ENCODE measurements around the gene DEPDC5.

The DEPDC5 gene

DNA sequence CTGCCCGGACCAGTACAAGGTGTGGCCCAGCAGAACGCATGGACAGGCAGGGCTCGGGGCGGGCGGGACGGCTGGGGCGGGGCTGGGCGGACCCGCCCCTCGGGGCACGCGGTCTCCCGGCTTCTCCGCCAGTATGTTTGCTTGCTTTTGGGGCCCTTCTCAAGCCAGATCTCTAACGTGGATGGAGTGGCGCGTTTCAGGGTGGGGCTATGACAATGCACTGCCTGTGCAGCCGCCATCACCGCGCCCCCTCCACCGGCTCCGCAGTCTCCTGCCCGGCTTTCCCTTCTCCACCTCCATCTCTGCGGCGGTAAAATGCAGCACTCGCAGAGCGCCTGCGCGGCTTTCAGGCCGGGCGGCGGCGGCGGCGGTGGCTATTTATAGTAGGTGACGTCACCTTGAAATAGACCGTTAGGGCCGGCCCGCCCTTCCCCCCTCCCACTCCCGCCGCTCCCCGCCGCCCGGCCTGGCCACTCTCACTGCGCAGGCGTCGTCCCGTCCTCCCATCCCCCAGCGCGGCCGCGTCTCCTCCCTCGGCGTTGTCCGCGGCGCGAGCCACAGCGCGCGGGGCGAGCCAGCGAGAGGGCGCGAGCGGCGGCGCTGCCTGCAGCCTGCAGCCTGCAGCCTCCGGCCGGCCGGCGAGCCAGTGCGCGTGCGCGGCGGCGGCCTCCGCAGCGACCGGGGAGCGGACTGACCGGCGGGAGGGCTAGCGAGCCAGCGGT is 190.3 kb downstream of the DEPDC5 start, which contains the start of gene YWHAH:
TSS of gene YWHAH (plus strand) at position 558 of the 722 bp plus-strand sequence. CDS start 199 bp downstream, outside the sequence.
- peak within 1 kb of the TSS; percentile 95 for H3K27ac ChIP-seq (ENCODE audit: low read depth, low read length)
- peaks cover 6% of the 10 kb centered on the region for H3K4me1 ChIP-seq (ENCODE audit: control insufficient read depth, insufficient read depth, low read length)
- H3K4me3 ChIP-seq (ENCODE audit: low read length): peak within 1 kb of the TSS; percentile 85
- H3K27me3 ChIP-seq (ENCODE audit: control insufficient read depth, insufficient read depth, low read length): no peaks in the 10 kb centered on the region
- peak within 1 kb of the TSS; percentile 90 for H3K9ac ChIP-seq (ENCODE audit: low read length)
- H3K36me3 ChIP-seq (ENCODE audit: control insufficient read depth, insufficient read depth, low read length): peaks cover 4% of the 10 kb centered on the region

DNA sequence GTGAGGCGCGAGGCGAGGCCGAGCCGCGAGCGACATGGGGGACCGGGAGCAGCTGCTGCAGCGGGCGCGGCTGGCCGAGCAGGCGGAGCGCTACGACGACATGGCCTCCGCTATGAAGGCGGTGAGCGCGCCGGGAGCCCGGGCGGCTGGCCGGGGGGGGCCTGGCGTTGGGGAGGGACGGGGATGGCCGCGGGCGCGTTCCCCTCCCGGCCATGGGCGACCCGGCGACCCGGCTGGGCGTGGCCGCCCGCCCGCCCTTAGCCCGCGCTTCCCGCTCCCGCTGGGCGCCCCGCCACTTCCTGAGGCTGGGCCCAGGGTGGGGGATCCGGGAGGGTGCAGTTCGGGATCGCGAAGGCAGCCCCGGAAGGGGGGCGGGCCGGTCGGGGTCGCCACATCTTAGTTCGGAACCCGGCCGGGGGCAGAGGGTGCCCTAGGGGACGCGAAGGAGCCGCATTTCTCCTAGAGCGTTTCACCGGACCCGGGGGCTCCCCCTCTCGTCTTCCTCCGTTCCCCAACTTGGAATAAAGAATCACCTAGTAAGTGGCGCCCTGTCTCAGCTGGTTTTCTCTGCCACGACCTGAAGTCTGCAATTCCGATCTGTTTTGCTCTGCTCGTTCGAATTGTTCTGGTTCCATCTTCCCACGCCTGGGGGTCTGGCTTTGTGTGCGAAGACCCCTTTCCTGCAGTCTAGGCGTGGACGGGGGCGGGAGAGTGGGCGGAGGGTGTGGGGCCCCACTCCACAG is 191.1 kb downstream of the DEPDC5 start:
- H3K4me3 ChIP-seq (ENCODE audit: low read length): peak overlapping the region; percentile 85
- H3K27me3 ChIP-seq (ENCODE audit: control insufficient read depth, insufficient read depth, low read length): no peaks in the 10 kb centered on the region
- peaks cover 6% of the 10 kb centered on the region for H3K4me1 ChIP-seq (ENCODE audit: control insufficient read depth, insufficient read depth, low read length)
- H3K9ac ChIP-seq (ENCODE audit: low read length): peak overlapping the region; percentile 78
- H3K36me3 ChIP-seq (ENCODE audit: control insufficient read depth, insufficient read depth, low read length): peaks cover 4% of the 10 kb centered on the region
- peak overlapping the region; percentile 95 for H3K27ac ChIP-seq (ENCODE audit: low read depth, low read length)

- Histone ChIP-seq H3K27ac (ENCODE audit: low read depth, low read length) (peak overlapping the region; percentile 95), H3K36me3 (ENCODE audit: control insufficient read depth, insufficient read depth, low read length) (peaks cover 4% of the 10 kb centered on the region), H3K4me1 (ENCODE audit: control insufficient read depth, insufficient read depth, low read length) (peaks cover 10% of the 10 kb centered on the region), H3K27me3 (ENCODE audit: control insufficient read depth, insufficient read depth, low read length) (no peaks in the 10 kb centered on the region), H3K9ac (ENCODE audit: low read length) (peak overlapping the region; percentile 75), H3K4me3 (ENCODE audit: low read length) (peak overlapping the region; percentile 85)
These were observed 191.6 kb downstream of the DEPDC5 start for GRCh38 chr22:31945443-31945855.

- Histone ChIP-seq H3K36me3 (ENCODE audit: control insufficient read depth, insufficient read depth, low read length) (peaks cover 6% of the 10 kb centered on the region), H3K27me3 (ENCODE audit: control insufficient read depth, insufficient read depth, low read length) (no peaks in the 10 kb centered on the region), H3K4me1 (ENCODE audit: control insufficient read depth, insufficient read depth, low read length) (peaks cover 16% of the 10 kb centered on the region), H3K27ac (ENCODE audit: low read depth, low read length) (peak overlapping the region; percentile 95), H3K9ac (ENCODE audit: low read length) (no peak overlapping the region), H3K4me3 (ENCODE audit: low read length) (peak overlapping the region; percentile 85)
These were observed 192.3 kb downstream of the DEPDC5 start for GRCh38 chr22:31945971-31946680.

DNA sequence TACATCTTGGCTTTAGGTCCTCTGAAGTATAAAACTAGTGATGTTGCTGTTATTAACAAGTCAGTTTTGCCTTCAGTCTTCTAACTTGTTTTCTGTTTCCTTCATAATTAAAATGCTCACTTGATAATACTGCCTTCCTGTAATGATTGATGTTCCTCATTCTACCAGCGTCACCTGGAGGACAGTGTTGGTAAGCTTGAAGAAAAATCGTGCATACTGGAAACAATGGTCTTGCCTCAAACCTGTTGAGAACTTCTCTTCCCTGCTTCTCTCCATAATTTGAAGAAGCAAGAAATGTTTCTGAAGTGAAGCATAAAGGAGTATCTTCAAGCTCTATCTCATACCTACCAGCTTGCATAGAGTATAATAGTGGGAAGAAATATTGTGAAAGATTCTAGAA is 193.5 kb downstream of the DEPDC5 start:
- Histone ChIP-seq H3K4me1 (ENCODE audit: control insufficient read depth, insufficient read depth, low read length) (peaks cover 26% of the 10 kb centered on the region), H3K4me3 (ENCODE audit: low read length) (no peak overlapping the region), H3K36me3 (ENCODE audit: control insufficient read depth, insufficient read depth, low read length) (peaks cover 6% of the 10 kb centered on the region), H3K27me3 (ENCODE audit: control insufficient read depth, insufficient read depth, low read length) (no peaks in the 10 kb centered on the region), H3K9ac (ENCODE audit: low read length) (no peak overlapping the region), H3K27ac (ENCODE audit: low read depth, low read length) (no peak overlapping the region)

GRCh38 chr22:31948002-31948401 is 194.2 kb downstream of the DEPDC5 start:
- H3K4me1 ChIP-seq (ENCODE audit: control insufficient read depth, insufficient read depth, low read length): peaks cover 32% of the 10 kb centered on the region
- no peak overlapping the region for H3K4me3 ChIP-seq (ENCODE audit: low read length)
- peaks cover 6% of the 10 kb centered on the region for H3K36me3 ChIP-seq (ENCODE audit: control insufficient read depth, insufficient read depth, low read length)
- H3K9ac ChIP-seq (ENCODE audit: low read length): no peak overlapping the region
- no peak overlapping the region for H3K27ac ChIP-seq (ENCODE audit: low read depth, low read length)
- no peaks in the 10 kb centered on the region for H3K27me3 ChIP-seq (ENCODE audit: control insufficient read depth, insufficient read depth, low read length)

GRCh38 chr22:31950226-31950625 is 196.4 kb downstream of the DEPDC5 start:
- Histone ChIP-seq H3K36me3 (ENCODE audit: control insufficient read depth, insufficient read depth, low read length) (peaks cover 6% of the 10 kb centered on the region), H3K27me3 (ENCODE audit: control insufficient read depth, insufficient read depth, low read length) (no peaks in the 10 kb centered on the region), H3K9ac (ENCODE audit: low read length) (no peak overlapping the region), H3K27ac (ENCODE audit: low read depth, low read length) (peak overlapping the region; percentile 21), H3K4me3 (ENCODE audit: low read length) (no peak overlapping the region), H3K4me1 (ENCODE audit: control insufficient read depth, insufficient read depth, low read length) (peaks cover 39% of the 10 kb centered on the region)

DNA sequence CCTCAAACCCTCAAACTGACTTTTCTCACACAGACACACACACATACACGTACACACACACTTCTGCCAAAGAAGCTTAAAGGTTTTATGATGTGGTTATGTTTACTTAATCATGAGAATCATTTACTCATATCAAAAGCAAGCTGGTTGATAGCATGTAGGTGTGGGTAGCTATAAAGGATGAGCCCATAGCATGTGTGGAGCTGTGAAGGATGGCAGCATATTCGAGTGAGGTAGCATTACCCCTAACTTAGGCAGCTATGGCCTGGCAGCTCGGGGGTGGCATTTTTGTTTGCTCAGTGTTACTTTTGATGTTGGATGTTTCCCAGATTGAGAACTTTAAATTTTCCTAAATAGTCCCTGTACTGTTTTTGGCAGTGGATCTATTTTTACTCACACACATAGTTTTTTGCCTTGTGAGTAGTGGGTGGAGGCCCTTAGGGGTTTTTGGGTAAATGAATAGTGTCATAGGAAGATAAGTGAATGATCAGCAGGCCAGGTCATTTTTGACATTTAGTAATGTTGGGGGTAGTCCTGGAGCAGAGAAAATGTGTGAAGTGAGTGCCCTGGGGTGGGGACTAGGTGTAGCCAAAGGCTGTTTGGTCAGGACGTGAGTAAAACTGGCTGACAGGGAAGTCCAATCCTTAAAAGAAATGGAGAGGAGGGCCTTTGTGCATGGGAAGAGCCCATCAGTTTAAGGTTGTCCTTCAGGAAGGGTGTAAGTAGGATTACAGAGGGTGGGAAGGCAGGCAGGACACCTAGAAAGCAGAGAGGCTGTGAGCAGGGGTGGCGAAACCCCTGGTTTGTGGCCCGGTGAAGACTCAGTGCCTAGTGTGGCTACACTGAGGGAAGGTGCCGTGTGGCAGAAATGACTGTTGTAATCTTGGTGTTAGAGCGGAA is 197.6 kb downstream of the DEPDC5 start:
- Histone ChIP-seq H3K4me3 (ENCODE audit: low read length) (no peak overlapping the region), H3K4me1 (ENCODE audit: control insufficient read depth, insufficient read depth, low read length) (peaks cover 39% of the 10 kb centered on the region)

GRCh38 chr22:31952094-31952401 is 198.2 kb downstream of the DEPDC5 start:
- no peak overlapping the region for H3K4me3 ChIP-seq (ENCODE audit: low read length)
- H3K36me3 ChIP-seq (ENCODE audit: control insufficient read depth, insufficient read depth, low read length): peaks cover 11% of the 10 kb centered on the region
- H3K27me3 ChIP-seq (ENCODE audit: control insufficient read depth, insufficient read depth, low read length): no peaks in the 10 kb centered on the region

More for the DNA sequence above, 197.6 kb downstream of the DEPDC5 start:
- Histone ChIP-seq H3K27me3 (ENCODE audit: control insufficient read depth, insufficient read depth, low read length) (no peaks in the 10 kb centered on the region), H3K27ac (ENCODE audit: low read depth, low read length) (peak overlapping the region; percentile 29), H3K36me3 (ENCODE audit: control insufficient read depth, insufficient read depth, low read length) (peaks cover 7% of the 10 kb centered on the region), H3K9ac (ENCODE audit: low read length) (no peak overlapping the region)

DNA sequence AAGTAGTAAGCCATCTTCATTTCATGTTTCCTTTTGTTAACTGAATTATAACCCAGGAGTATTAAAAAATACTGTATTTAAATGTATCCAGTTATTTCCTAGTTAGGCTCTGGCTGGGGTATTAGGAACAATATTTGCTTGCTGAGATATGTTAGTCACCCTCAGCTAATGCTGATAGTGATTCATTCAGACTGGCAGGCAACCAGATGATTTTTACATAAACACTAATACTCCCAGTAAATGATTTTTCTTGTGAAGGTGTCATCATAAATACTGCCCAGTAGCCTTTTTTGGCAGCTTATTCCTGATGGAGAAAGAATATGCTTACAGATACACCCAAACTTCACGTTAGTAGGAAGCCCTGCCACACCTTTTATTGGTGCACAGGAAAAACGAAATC is 198.7 kb downstream of the DEPDC5 start:
- peaks cover 36% of the 10 kb centered on the region for H3K4me1 ChIP-seq (ENCODE audit: control insufficient read depth, insufficient read depth, low read length)
- H3K27me3 ChIP-seq (ENCODE audit: control insufficient read depth, insufficient read depth, low read length): no peaks in the 10 kb centered on the region
- no peak overlapping the region for H3K9ac ChIP-seq (ENCODE audit: low read length)
- H3K27ac ChIP-seq (ENCODE audit: low read depth, low read length): peak overlapping the region; percentile 43
- H3K36me3 ChIP-seq (ENCODE audit: control insufficient read depth, insufficient read depth, low read length): peaks cover 11% of the 10 kb centered on the region
- H3K4me3 ChIP-seq (ENCODE audit: low read length): no peak overlapping the region

More at GRCh38 chr22:31952094-31952401, 198.2 kb downstream of the DEPDC5 start:
- Histone ChIP-seq H3K4me1 (ENCODE audit: control insufficient read depth, insufficient read depth, low read length) (peaks cover 37% of the 10 kb centered on the region), H3K27ac (ENCODE audit: low read depth, low read length) (peak overlapping the region; percentile 29), H3K9ac (ENCODE audit: low read length) (no peak overlapping the region)

- Histone ChIP-seq H3K27ac (ENCODE audit: low read depth, low read length) (peak overlapping the region; percentile 43), H3K4me3 (ENCODE audit: low read length) (no peak overlapping the region), H3K27me3 (ENCODE audit: control insufficient read depth, insufficient read depth, low read length) (no peaks in the 10 kb centered on the region), H3K4me1 (ENCODE audit: control insufficient read depth, insufficient read depth, low read length) (peaks cover 36% of the 10 kb centered on the region), H3K9ac (ENCODE audit: low read length) (no peak overlapping the region), H3K36me3 (ENCODE audit: control insufficient read depth, insufficient read depth, low read length) (peaks cover 8% of the 10 kb centered on the region)
These were observed 199.4 kb downstream of the DEPDC5 start for GRCh38 chr22:31953261-31953660.
